Neutrophil (primary cell): Measurements from ENCODE around the gene KIF9.
"Not testable (repeated sequence)": the region's sequence is repeated elsewhere in the genome, so short reads cannot be mapped to it uniquely, and the experiment has no call there.

Experiments used
- H3K27ac ChIP-seq: fragments of 200-600 bp; sonication (generic); 2 replicates; pipeline ENCODE4 v1.5.1; 2016; ENCODE audit warnings: mild to moderate bottlenecking, moderate library complexity
- H3K27me3 ChIP-seq: fragments of 200-600 bp; sonication (generic); 2 replicates; pipeline ENCODE4 v1.6.0; 2016; ENCODE audit warnings: mild to moderate bottlenecking
- H3K36me3 ChIP-seq: fragments of 200-600 bp; sonication (generic); 2 replicates; pipeline ENCODE4 v1.5.1; 2017
- H3K4me1 ChIP-seq, 2 experiments: fragments of 200-600 bp in 1 of 2; sonication (generic) in 1 of 2; 1 replicate in 1 of 2; 2 replicates in 1 of 2; pipeline versions ENCODE4 v1.5.1 to v1.6.1; 2013 to 2016; ENCODE audit warnings: low read depth in 1 of 2, low read length in 1 of 2, mild to moderate bottlenecking in 1 of 2, moderate library complexity in 1 of 2; ENCODE audit not compliant: control insufficient read depth in 1 of 2, insufficient read depth in 1 of 2
- H3K4me3 ChIP-seq, 2 experiments: fragments of 200-600 bp in 1 of 2; sonication (generic) in 1 of 2; 1 replicate in 1 of 2; 2 replicates in 1 of 2; pipeline ENCODE4 v1.5.1; 2013 to 2016; ENCODE audit warnings: low read depth in 1 of 2, low read length in 1 of 2, mild to moderate bottlenecking in 1 of 2, moderate library complexity in 1 of 2
- H3K9me3 ChIP-seq: fragments of 200-600 bp; sonication (generic); 2 replicates; pipeline ENCODE4 v1.5.1; 2016
- TF ChIP-seq, protein P1 (sequence below): fragments of 200-600 bp; sonication (generic); IDR thresholded peaks from 2 replicates; pipeline ENCODE4 v1.5.1; 2016; ENCODE audit warnings: antibody characterized with exemption

Gene KIF9

DNA sequence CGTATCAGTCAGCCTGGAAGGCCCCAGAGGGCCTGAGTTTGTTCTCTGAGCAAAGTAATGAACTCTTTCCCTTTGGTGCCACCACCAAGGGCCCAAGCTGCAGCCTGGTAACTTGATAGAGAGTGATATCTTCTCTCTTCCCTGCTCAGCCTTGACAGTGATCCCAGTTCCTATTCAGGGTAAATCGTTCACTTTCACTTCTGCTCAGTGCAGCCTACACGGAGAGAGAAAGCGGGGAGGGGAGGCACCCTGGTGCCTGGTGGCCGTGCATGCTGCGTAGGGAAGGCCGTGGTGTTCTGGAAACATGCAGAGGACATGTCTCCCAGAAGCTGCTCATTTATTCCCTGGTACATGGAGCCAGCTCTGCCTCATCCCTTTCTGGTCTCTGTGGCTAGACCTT is 54.9 kb downstream of the KIF9 start:
- Histone ChIP-seq H3K4me1 (peaks cover 22 to 23% of the 10 kb centered on the region in 2 experiments), H3K27ac (no peak overlapping the region), H3K36me3 (no peaks in the 10 kb centered on the region), H3K27me3 (no peaks in the 10 kb centered on the region), H3K9me3 (no peaks in the 10 kb centered on the region), H3K4me3 (no peak overlapping the region)
- TF ChIP-seq, protein P1, sequence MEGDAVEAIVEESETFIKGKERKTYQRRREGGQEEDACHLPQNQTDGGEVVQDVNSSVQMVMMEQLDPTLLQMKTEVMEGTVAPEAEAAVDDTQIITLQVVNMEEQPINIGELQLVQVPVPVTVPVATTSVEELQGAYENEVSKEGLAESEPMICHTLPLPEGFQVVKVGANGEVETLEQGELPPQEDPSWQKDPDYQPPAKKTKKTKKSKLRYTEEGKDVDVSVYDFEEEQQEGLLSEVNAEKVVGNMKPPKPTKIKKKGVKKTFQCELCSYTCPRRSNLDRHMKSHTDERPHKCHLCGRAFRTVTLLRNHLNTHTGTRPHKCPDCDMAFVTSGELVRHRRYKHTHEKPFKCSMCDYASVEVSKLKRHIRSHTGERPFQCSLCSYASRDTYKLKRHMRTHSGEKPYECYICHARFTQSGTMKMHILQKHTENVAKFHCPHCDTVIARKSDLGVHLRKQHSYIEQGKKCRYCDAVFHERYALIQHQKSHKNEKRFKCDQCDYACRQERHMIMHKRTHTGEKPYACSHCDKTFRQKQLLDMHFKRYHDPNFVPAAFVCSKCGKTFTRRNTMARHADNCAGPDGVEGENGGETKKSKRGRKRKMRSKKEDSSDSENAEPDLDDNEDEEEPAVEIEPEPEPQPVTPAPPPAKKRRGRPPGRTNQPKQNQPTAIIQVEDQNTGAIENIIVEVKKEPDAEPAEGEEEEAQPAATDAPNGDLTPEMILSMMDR = no peak

DNA sequence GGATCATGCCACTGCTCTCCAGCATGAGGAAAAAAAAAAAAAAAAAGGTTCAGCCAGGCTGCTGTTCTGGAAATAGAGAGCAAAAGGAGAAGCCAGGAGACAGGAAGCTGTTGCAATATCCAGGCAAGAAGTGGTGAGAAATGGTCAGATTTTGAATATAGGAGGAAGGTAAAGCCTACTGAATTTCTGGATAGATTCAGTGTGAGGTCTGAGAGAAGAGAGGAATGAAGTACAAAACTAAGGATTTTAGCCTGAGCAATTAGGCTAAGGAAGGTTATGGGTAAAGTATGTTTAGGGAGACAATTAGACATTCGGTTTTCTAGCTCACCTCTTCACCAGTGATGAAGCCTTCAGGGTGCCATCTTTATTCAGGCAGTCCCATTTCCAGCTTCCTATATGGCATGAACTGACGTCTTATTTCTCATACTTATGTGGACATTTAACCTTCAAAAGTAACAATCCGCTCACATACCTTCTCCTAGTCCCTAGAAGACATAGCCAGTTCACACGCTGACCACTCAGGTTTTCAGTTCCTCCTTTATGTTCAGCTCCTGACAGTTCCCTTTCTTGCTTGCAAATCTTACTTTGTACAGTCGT is 57.2 kb downstream of the KIF9 start:
- no peaks in the 10 kb centered on the region for H3K36me3 ChIP-seq
- peaks cover 22 to 23% of the 10 kb centered on the region in 2 experiments for H3K4me1 ChIP-seq

DNA sequence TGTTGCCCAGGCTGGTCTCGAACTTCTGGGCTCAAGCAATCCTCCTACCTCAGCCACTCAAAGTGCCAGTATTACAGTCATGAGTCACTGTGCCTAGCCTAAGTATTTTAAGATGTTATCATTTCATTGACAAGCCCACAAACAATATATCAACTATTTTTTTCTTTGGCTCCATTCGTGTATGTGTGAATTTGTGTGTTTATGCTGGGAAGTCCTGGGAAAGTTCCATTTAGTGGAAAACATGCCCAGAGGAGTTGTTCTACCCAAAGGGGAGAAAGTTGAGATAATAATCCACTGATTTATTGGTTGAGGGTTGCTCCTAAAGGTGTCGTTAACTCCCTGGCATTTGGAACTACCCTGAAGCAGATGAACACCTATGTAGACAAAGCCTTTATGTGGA is 58.8 kb downstream of the KIF9 start:
- H3K36me3 ChIP-seq = no peaks in the 10 kb centered on the region
- H3K27me3 ChIP-seq = no peaks in the 10 kb centered on the region
- TF ChIP-seq, protein P1 = no peak
- no peak overlapping the region for H3K27ac ChIP-seq
- H3K4me3 ChIP-seq = no peak overlapping the region
- no peaks in the 10 kb centered on the region for H3K9me3 ChIP-seq
- peaks cover 22 to 23% of the 10 kb centered on the region in 2 experiments for H3K4me1 ChIP-seq

More for the DNA sequence above, 57.2 kb downstream of the KIF9 start:
- Histone ChIP-seq H3K4me3 (peak overlapping the region; percentile 34 to 38), H3K27me3 (no peaks in the 10 kb centered on the region), H3K9me3 (no peaks in the 10 kb centered on the region), H3K27ac (peak overlapping the region; percentile 78)
- TF ChIP-seq, protein P1 = no peak

DNA sequence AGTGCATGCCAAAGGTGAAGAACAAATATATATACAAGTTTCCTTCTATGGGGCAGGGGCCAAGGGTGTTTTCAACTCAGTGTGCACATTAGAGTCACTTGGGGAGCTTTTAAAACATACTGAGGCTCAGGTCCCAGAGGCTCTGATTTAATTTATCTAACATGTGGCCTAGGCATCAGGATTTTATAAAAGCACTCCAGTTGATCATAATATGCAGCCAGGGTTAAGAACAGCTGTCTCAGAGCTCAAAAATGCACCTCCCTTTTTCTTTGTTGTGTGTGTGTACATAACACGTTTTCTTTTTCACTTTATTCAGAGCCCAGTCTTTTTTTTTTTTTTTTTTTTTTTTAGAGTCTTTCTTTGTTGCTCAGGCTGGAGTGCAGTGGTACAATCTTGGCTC is 60.8 kb downstream of the KIF9 start:
- H3K27me3 ChIP-seq = no peaks in the 10 kb centered on the region
- H3K36me3 ChIP-seq = no peaks in the 10 kb centered on the region
- TF ChIP-seq, protein P1 = no peak
- H3K9me3 ChIP-seq = no peaks in the 10 kb centered on the region
- peaks cover 22 to 23% of the 10 kb centered on the region in 2 experiments for H3K4me1 ChIP-seq
- H3K27ac ChIP-seq = no peak overlapping the region
- no peak overlapping the region for H3K4me3 ChIP-seq

DNA sequence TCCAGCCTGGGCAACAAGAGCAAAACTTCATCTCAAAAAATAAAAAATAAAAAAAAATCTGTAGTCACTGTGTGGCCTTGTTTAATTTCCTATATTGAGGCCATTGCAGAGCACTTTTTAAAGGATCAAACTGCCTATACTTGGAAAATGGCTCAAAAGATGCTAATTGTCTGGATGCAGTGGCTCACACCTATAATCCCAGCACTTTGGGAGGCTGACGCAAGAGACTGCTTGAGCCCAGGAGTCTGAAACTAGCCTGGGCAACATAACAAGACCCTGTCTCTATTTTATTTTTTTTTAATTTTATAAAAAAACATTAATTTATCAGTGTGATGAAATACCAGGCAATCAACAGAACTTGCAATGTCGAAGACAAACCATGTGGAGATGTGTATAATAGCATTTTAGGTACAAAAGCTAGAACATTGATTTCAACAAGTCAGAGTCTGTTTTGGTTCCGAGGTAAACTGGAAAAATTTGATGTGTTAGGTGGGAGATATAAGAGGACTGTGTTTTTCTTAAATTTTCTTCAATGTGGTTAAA is 71.7 kb downstream of the KIF9 start:
- H3K27me3 ChIP-seq = no peaks in the 10 kb centered on the region
- H3K36me3 ChIP-seq = no peaks in the 10 kb centered on the region
- no peaks in the 10 kb centered on the region for H3K9me3 ChIP-seq
- H3K27ac ChIP-seq = no peak overlapping the region
- H3K4me1 ChIP-seq = no peaks in the 10 kb centered on the region
- TF ChIP-seq, protein P1 = no peak
- H3K4me3 ChIP-seq = no peak overlapping the region

DNA sequence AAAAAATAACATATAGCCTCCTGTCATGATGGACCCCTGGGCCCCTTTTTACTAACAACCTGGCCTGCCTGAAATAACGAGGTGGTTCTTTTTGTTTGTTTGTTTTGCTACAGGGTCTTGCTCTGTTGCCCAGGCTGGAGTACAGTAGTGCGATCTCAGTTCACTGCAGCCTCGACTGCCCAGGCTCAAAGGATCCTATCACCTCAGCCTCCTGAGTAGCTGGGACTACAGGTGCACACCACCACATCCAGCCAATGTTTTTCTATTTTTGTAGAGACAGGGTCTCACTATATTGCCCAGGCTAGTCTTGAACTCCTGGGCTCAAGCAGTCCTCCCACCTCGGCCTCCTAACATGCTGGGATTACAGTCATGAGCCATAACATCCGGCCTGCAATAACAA is 76.6 kb downstream of the KIF9 start:
- not testable (repeated sequence) for H3K9me3 ChIP-seq, H3K27ac ChIP-seq, H3K27me3 ChIP-seq, H3K4me3 ChIP-seq, H3K36me3 ChIP-seq, H3K4me1 ChIP-seq
